CD4-positive, alpha-beta T cell treated with Interleukin-10 for 1 hour (primary cell): ENCODE results near the gene ADGRG6.

Source experiments
- DNase-seq: peaks from one replicate; pipeline ENCODE4 v3.0.0-alpha.2; 2020

The ADGRG6 gene

DNA sequence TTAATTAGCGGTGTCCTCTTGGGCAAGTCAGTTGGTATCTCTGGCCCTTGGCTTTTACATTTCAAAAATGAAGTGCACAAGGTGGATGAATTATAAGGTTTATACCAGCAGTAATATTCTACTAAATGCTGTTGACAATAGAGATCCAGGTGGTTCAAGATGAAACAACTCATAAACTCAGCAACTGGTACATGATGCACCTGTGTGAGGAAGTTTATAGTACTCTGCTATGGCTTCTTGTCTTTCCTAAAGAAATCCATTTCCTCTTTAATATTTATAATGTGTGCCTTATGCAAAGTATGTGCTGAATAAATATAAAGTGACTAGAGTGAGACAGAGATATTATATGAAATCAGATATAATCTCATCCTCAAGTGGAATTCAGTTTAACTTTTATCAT is 48.5 kb downstream of the ADGRG6 start:
- DNase-seq: no peak

DNA sequence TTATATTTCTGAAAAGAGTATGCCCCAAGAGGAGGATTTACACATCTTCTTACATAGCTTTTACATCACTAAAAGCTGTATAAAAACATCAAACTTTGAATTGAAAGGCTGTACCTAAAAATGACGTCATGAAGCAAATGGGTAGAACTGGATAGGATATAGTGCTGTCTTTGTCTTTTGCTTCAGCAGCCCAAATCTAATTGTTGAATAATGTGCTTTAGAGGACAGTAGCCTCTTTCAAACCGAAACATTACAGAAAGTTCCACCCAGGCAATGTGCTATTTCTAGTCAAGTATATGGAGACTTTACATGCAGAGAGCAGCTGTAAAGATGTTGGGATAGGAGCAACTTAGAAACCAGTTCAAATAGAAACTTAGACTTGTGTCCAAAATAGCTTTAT is 51.9 kb downstream of the ADGRG6 start:
- no peak for DNase-seq

DNA sequence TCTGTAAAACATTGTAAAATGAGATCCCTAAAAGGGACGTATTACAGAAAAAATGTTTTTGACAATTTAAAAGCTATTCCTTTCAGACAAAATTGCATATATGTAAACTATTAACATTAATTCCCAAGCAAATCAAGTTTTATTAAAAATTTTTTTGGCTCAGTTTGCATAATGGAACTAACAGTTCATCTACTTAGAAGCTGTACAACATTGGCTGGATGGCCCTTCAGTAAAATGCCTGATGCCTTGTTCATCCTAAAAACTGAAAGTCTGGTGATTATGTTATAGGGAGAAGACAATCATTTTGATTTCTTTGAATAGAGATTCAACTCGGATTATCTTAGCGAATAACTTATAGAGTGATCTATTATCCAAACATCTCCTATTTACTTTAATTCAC is 52.8 kb downstream of the ADGRG6 start:
- DNase-seq: no peak

DNA sequence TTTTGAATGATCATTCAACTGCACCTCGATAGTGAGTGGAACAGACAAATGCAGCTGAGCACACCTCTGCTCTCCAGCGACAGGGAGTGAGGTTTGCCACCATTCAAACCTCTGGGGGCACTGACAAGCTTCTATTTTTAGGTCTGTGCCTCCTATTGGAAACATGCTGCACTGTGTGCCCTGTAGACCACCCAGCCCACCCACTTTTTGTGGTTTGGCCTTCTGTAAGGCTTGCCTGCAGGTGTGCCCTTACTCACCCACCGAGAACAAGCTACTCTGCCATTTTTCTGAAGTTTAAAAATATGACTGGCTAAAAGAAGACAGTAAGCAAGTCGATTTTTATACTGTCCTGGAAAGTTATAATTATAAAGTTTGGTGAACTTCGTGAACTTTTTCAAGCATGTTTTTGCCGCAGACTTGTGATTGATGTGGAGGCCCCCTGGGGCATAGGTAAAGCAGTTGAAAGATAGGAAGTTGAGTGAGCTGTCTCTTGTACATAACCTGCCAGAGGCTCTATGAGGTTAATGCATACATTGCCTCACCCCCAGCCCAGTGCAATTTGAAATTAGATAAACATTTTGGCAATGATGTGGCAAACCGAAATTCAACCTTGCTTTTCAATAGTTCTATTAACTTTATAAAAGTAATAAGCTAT is 53.8 kb downstream of the ADGRG6 start:
- DNase-seq: no peak

DNA sequence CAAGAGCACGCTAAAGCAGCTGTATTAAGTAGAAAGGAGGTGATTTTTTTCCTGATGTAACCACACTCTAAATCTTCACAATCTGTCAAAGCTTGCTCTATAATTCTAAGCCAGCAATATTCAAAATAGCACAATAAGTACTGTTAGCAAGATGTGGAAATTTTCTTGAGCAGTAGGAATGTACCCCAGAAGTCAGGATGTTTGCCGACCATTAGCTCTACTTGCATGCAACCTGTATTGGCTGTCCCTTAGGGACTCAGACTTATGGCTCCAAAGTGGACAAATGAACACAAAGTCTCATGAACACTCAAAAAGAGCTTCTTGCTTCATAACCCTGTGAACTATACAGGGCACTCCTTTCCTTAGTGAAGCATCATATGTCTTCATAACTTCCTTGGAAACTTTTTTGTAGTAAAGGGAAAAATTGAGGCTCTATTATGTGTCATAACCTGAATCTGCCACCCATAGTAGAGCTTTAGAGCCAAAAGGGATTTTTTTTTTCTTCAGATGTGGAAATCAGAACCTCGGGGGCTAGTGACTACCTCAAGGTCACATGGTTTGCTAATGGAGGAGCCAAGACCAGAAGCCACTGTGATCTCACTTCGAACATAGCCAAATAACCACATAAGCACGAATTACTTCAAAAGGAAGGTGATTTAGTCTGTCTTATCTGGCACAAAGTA is 54.5 kb downstream of the ADGRG6 start:
- DNase-seq: no peak

DNA sequence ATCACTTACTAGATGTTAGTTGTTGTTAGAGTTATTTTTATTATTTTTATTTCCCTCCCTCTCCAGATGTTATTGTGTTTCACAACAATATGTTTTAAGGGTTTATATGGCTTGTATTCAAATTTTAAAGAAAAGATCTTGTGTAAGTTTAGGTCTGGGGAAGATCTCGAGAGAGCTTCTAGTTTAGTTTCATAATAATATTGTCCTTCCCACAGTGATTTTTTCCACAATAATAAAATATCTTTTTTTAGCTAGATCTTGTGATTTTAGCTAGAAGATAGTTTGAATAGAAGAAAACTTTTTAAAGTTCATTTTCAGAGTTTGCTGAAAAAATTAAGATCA is 55.0 kb downstream of the ADGRG6 start:
- no peak for DNase-seq

DNA sequence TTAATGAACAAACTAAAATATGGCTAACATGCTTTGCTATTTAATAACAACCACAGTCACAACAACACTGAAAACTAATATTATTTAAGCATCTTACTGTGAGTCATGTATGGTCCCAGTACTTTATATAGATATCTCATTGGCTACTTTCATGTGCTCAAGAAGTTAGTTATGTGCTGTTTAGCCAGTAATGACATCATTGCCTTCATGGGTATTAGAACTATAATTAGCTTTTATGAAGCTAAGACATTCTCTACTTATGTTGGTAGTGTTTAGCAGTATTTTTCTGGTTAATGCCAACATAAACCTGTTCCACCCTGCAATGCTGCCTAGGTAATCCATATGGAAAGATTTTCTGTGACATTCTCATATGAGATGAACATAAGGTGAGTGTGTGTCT is 56.1 kb downstream of the ADGRG6 start:
- DNase-seq: no peak

DNA sequence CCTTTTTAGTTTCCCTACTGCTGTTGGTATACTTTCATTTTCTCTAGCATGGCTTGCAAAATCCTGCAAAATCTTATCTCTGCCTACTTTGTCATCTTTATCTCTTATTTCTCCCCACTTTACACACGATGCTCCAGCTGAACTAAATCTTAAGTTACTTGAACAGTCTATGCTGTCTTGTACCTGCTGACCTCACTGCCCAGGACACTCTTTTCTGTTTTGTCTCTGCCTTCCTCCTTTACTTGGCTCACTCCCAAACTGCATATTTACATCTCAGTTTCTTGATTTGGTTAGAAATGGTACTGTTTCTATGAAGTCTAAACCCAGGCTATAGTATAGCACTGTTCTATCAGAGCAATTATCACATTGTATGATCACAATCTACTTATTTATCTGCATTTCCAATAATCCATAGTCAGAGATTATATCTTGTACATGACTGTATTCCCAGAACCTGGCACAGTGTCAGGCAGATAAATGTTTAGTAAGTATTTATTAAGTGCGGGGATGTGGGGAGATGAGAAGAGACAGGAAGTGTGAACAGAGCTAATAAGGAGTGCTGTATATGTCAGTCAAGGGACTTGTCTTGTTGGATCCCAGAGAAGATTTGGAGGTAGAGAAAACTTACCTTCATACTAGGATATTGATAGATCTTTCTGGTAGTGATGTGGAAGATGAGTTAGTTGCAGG is 57.6 kb downstream of the ADGRG6 start:
- no peak for DNase-seq

DNA sequence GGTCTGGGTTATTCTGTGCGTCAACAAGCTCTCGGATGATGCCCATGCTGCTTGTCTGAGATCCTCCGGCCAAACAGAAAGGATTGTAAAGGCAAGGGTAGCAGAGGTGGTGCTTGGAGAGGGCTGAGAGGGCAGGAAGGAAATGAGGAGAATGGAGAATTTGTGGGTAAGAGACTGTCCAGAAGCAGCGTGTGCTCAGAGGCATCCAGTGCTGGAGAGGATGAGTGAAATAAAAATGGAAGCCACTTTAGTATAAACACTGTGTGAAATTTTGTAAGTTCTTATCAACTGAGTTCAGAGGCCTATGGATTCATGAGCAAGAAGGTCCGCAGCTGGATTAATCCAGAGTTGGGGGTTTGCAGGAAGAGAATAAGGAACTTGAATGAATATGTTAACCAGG is 59.5 kb downstream of the ADGRG6 start:
- no peak for DNase-seq

DNA sequence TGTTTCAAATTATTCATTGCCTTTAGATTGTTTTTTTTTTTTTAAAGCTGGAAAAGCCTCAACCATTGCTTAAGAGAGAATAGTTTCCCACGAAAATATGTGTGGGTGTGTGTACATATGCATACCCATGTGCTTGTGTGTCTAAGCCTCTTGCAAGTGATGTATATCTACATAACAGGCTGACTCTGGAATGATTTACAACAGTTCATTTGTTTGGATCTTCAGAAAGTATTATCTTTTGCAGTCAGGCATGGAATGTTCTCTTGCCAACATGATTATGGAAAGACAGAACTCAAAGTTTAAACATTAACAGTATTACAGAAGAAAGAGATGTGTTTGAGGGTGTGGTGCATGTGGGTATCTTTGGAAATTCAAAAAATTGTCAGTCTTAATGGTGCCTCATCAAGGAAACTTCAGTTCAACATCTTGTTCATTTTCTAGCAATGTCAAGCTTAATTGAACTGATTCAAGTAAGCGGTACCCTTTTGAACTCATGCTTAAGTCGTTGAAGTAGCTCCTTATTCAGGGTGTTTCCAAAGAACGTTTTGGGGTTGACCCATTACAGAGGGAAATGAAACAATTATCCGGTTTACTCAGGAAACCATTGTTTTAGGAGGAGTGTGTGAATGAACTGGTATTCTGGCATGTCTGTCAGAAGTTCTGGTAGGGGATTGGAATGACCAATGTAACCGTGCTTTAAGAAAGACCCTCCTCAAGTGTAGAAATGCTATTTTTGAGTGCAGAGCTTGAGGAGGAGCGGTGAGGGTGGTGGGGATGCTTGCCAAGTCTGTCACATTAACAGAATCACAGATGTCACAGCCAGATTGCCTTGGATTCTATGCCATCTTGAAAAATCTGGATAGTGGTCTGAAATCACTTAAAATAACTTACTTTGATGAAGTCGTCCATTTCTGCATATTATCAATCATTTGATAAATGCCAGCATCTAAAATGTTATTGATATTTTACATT is 60.3 kb downstream of the ADGRG6 start:
- DNase-seq: no peak

DNA sequence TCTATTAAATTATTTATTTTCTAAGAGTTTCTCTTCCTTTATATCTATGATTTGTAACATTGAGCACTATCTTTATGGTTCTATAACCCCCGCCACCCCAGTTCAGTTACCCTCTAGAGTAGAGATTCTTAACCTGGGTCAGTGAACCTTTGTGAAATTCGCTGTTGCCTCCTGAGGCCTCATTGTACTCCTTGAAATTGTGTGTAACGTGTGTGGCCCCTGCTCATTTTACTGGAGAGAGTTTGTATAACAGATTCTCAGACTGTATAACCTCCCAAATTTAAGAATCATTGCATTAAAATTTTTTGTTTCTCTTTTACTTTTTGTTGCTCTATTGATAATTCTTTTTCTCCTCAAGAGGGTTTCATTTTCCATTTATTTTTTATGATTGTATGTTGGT is 65.3 kb downstream of the ADGRG6 start:
- DNase-seq: no peak

DNA sequence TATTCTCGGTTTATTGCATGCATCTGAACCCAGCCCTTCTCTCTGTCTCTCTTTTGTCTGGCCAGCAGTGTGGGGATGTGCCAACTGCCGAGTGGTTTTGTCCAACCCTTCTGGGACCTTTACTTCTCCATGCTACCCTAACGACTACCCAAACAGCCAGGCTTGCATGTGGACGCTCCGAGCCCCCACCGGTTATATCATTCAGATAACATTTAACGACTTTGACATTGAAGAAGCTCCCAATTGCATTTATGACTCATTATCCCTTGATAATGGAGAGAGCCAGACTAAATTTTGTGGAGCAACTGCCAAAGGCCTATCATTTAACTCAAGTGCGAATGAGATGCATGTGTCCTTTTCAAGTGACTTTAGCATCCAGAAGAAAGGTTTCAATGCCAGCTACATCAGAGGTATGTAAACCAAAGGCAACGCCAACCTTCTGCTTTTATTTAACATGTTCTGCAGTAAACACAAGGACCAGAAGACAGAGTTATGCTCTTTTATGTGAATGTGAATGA is 65.8 kb downstream of the ADGRG6 start:
- no peak for DNase-seq

DNA sequence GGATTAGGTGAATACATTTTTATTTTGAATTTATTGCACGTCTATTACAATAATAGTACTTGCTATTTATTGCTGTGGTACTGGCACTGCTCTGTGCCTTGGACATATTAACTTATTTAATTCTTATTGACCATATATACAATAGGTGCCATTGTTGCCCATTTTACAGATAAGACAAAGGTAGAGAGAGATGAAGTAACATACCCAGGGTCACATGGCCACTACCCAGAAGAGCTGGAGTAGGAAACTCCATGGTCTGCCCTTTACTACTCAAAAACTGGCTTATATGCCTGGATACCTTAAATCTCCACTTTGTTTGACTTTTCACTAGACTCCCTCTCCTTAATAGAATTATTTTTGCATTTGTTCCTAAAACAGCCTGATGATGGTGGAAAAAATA is 67.5 kb downstream of the ADGRG6 start:
- DNase-seq: no peak

DNA sequence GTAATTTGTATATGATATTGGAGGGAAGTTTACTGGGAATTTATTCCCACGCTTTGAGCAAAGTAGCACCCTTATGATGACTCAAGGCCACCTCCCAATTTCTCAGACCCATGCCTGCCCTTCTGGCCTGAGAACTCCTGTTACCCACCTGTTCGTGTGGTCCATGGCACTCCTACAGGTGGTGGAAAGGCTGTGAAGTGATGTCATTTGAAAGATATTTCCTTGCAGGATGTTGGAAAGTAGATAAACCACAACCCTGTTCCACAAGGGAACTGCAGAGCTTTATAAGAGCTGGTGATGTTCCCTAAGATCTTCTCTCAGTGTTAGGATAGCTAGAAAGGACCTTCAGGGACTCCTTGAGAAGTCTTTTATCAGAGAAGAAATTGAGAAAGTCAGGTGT is 70.5 kb downstream of the ADGRG6 start:
- DNase-seq: no peak

DNA sequence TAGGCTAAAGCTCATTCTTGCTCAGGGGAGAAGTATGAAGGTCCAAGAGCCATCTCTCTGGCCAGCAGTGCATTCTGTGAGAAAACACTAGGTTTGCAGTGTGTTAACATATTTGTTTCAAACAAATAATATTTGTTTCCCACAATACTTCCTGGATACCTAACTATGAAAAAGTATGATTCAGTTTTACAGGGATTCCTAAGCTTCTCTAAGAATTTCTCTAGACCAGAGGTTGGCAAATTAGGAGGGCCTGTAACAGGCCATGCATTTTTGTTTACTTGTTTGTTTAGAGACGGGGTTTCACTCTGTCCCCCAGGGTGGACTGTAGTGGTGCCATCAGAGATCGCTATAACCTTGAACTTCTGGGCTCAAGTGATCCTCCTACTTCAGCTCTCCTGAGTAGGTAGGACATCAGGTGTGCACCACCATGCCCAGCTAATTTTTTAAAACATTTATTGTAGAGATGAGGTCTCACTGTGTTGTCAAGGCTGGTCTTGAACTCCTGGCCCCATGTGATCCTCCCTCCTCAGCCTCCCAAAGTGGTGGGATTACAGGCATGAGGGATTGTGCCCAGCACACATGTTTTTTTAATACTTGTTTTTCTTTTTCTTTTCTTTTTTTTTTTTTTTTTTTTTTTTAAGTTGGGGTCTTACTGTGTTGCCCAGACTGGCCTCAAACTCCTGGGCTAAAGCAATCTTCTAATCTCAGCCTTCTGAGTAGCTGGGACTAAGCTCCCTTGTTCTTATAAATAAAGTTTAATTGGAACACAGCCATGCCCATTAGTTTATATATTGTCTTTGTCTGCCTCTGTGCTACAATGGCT is 71.7 kb downstream of the ADGRG6 start:
- DNase-seq: no peak

DNA sequence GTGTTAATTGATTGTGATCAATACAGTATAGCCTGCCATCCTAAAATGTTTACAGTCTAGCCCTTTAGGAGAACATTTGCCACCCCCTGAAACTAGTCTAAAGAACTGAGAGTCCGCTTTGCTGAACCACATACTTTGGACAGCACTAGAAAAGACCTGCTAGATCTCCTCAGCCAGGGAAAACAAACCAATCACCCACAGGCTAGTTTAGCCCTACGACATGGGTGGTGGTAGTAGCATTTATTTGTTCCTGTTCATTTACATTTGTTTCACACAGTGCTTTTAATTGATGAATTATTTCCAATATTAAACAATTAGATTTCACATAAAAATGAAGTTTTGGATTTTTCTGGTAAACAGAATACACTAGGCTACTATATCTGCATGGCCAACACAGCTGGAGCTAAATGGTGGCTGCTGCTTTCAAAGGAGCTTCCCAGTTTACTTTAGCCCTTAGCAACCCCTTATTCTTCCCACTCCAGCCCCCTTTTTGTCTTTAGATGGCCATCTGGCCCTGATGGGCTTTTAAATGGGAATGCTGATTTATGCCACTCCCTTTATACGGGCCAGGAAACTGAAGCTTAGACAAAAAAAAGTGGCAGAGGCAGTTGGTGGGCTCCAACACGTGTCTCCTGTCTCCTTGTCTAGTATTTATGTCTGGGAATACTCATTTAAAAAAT is 72.4 kb downstream of the ADGRG6 start:
- DNase-seq: no peak

DNA sequence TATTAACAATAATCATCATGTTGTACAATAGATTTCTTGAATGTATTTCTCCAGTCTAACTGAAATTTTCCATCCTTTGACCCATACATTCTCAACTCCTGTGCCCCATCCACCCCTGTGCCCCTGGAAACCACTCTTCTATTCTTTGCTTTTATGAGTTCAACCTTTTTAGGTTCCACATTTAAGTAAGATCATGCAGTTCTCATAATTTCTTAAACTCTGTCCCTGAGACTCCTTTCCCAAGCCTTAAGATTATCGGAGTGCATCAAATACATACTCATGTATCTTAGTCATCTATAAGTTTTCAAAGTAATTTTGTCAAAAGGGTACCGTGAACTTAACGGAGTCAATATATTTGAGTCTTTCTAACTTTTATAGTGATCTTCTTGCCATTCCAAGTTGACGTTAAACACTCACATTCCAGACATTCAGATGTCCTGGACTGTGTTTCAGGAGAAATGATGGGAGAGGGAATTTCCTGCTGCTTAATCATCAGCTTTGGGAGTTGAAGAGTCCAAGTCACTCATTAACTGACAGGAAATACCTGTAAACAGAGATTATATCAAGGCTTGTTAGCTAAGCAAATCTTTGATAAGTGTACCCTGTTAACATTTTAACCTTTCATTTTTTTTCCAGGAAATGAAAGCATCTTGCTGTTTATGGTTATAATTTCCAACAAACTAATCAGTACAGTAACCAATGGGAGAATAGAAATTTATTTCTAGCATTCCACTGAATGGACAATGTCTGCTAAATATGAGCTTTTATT is 73.3 kb downstream of the ADGRG6 start:
- DNase-seq: no peak

DNA sequence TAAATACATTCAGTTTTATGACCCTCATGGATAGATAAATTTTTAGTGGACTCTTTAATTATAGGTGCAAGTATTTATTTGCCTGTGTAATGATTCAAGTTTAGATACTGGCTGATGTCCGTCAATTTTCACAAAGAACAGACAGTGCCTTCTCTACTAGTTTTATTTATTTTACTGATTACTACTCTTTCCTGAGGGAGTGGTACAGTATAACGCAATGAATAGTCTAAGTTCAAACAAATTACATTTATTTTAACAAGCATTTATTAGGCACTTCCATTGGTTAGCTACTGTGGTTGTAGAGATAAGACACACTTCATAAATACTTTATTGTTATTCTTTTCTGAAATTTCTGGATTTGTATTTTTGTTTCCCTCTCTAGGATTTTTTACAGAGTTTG is 74.3 kb downstream of the ADGRG6 start:
- no peak for DNase-seq

DNA sequence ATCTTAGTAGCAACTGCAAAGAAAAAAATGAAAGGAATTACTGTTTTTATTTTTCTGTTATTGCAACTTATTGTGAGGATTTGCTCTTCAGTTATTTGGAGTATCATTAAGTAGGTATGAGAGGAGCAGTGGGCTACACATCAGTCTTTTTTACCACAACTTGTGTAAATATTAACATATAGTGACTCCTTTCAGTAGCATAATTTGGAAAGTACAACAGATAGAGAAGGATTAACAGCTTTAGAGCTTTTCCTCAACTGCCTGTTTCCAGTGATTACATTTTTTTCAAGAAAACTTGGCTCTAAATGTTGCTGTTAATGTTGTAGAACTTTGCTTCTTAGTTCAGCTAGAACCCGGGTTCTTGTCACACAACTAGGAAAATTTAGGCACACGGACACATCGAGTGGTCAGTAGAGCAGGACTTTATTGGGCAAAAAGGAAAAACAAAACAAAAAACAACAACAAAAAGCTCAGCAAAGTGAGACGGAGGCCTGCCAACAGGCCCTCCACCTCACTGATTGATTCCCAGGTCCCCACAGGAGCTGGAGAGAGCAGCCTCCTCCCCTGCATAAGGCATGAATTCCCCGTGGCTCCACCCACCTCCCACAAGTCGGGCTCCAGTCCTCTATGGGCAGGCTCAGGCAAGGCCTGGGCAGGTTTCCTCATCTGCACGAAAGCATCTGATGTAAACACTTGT is 75.1 kb downstream of the ADGRG6 start:
- DNase-seq: no peak

DNA sequence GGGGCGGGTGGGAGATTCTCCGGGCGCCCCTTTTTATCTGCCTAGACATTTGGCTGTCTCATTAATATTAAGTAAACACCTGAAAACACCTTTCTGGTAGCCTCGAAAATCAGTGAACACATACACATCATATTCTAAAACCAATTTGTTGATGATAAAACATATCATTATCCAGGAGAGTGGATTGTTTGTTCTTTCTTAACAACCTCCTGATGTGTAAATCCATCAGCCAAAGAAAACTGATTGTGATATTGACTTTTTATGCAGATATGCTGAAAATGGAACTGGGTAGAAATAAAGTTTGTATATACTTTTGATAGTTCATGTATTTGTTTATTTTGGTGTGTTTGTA is 75.7 kb downstream of the ADGRG6 start:
- no peak for DNase-seq
